Right atrium auricular region (tissue), 2 donors: Measurements from ENCODE around the gene GTPBP1. TPM values are rescaled to one million over a fixed set of nuclear protein-coding genes. Genes with fewer than 3 reads are reported as not detected.

Experiments
- DNase-seq: peaks from one replicate; pipeline ENCODE4 v3.0.0-alpha.2; 2019; ENCODE audit warnings: low spot score
- H3K27ac ChIP-seq, 2 donors: fragments of 200-600 bp; sonication (generic); 1 replicate in 1 of 2; 2 replicates in 1 of 2; pipeline ENCODE4 v1.5.1; 2016 to 2019
- H3K27me3 ChIP-seq, 2 donors: fragments of 200-600 bp; sonication (generic); one replicate each; pipeline versions ENCODE4 v1.5.1 to v1.6.0; 2017 to 2019
- H3K36me3 ChIP-seq: fragments of 200-600 bp; sonication (generic); one replicate; pipeline ENCODE4 v1.5.1; 2016
- H3K4me1 ChIP-seq, 2 donors: fragments of 200-600 bp; sonication (generic); one replicate each; pipeline versions ENCODE4 v1.5.1 to v1.6.0; 2017 to 2019
- H3K4me3 ChIP-seq, 2 donors: fragments of 200-600 bp; sonication (generic); 1 replicate in 1 of 2; 2 replicates in 1 of 2; pipeline ENCODE4 v1.5.1; 2017 to 2019; ENCODE audit warnings: mild to moderate bottlenecking in 1 of 2, moderate library complexity in 1 of 2
- H3K9me3 ChIP-seq, 2 donors: fragments of 200-600 bp; sonication (generic); one replicate each; pipeline ENCODE4 v1.5.1; 2019
- CTCF ChIP-seq, 2 donors: fragments of 200-600 bp; sonication (generic); IDR thresholded peaks; one replicate each; pipeline ENCODE4 v1.5.1; 2019; ENCODE audit warnings: antibody characterized with exemption in 2 of 2
- total RNA-seq, 2 donors: library from RNA; depleted of rRNA; stranded (reverse); fragments of >200 nt; gene quantifications; one replicate each; pipeline ENCODE4 v1.1.0, GENCODE V29; 2016

Gene GTPBP1
- total RNA-seq, 2 donors from 2014 or later: 23.2 to 32.2 TPM

- no peak for TF ChIP-seq CTCF (IDR thresholded peaks at IDR 0.05)
- H3K36me3 ChIP-seq: peaks cover 7% of the 10 kb centered on the region
- peak overlapping the region in 1 of 2 donors; percentile 64 for H3K4me3 ChIP-seq
- no peaks in the 10 kb centered on the region for H3K9me3 ChIP-seq
- H3K4me1 ChIP-seq: peaks cover 0 to 46% of the 10 kb centered on the region in 2 donors
- DNase-seq: no peak
- no peaks in the 10 kb centered on the region for H3K27me3 ChIP-seq
- peak overlapping the region; percentile 95 to 98 for H3K27ac ChIP-seq
Observed at GRCh38 chr22:38756711-38757463, 51.1 kb downstream of the GTPBP1 start.

GRCh38 chr22:38757464-38757757, 51.7 kb downstream of the GTPBP1 start:
- H3K4me3 ChIP-seq: no peak overlapping the region
- no peaks in the 10 kb centered on the region for H3K9me3 ChIP-seq
- peaks cover 0 to 40% of the 10 kb centered on the region in 2 donors for H3K4me1 ChIP-seq
- TF ChIP-seq CTCF (IDR thresholded peaks at IDR 0.05): no peak
- H3K27me3 ChIP-seq: no peaks in the 10 kb centered on the region
- no peak overlapping the region for H3K27ac ChIP-seq
- H3K36me3 ChIP-seq: peaks cover 2% of the 10 kb centered on the region
- no peak for DNase-seq

- Histone ChIP-seq H3K27ac (no peak overlapping the region), H3K36me3 (no peaks in the 10 kb centered on the region), H3K4me1 (peaks cover 0 to 33% of the 10 kb centered on the region in 2 donors), H3K27me3 (no peaks in the 10 kb centered on the region), H3K4me3 (no peak overlapping the region), H3K9me3 (no peaks in the 10 kb centered on the region)
- no peak for DNase-seq
- TF ChIP-seq CTCF (IDR thresholded peaks at IDR 0.05): no peak
Observed at GRCh38 chr22:38758276-38758945, 52.7 kb downstream of the GTPBP1 start.

- Histone ChIP-seq H3K27ac (no peak overlapping the region), H3K4me3 (no peak overlapping the region), H3K9me3 (no peaks in the 10 kb centered on the region), H3K4me1 (peaks cover 0 to 27% of the 10 kb centered on the region in 2 donors), H3K36me3 (no peaks in the 10 kb centered on the region), H3K27me3 (no peaks in the 10 kb centered on the region)
- DNase-seq: no peak
- TF ChIP-seq CTCF (IDR thresholded peaks at IDR 0.05): no peak
Observed at GRCh38 chr22:38759005-38759404, 53.3 kb downstream of the GTPBP1 start.

GRCh38 chr22:38760477-38761201, 54.9 kb downstream of the GTPBP1 start:
- Histone ChIP-seq H3K4me1 (peaks cover 0 to 15% of the 10 kb centered on the region in 2 donors), H3K4me3 (no peak overlapping the region), H3K27me3 (no peaks in the 10 kb centered on the region), H3K9me3 (no peaks in the 10 kb centered on the region), H3K36me3 (no peaks in the 10 kb centered on the region), H3K27ac (no peak overlapping the region)
- DNase-seq: no peak
- TF ChIP-seq CTCF (IDR thresholded peaks at IDR 0.05): no peak
